Stomach (tissue), 9 donors: ENCODE results near the gene SIGLEC11. TPM values are rescaled to one million over a fixed set of nuclear protein-coding genes. Genes with fewer than 3 reads are reported as not detected.

Experiments
- DNase-seq, 2 donors: peaks; one replicate each; pipeline versions ENCODE4 v3.0.0 to v3.0.0-alpha.2; 2013 to 2019
- H3K27ac ChIP-seq, 5 donors: fragments of 200-600 bp in 4 of 5; sonication (generic) in 4 of 5; one replicate each; pipeline ENCODE4 v1.5.1; 2013 to 2019; ENCODE audit warnings: mild to moderate bottlenecking in 1 of 5, moderate library complexity in 1 of 5
- H3K27me3 ChIP-seq, 3 donors: fragments of 200-600 bp; sonication (generic); one replicate each; pipeline ENCODE4 v1.5.1; 2017 to 2019; ENCODE audit warnings: mixed run types in 1 of 3
- H3K36me3 ChIP-seq, 4 donors: fragments of 200-600 bp; sonication (generic); 1 replicate in 3 of 4; 2 replicates in 1 of 4; pipeline ENCODE4 v1.5.1; 2016 to 2019
- H3K4me1 ChIP-seq, 4 donors: fragments of 200-600 bp; sonication (generic); one replicate each; pipeline ENCODE4 v1.5.1; 2016 to 2019
- H3K4me3 ChIP-seq, 4 donors: fragments of 200-600 bp; sonication (generic) in 3 of 4; one replicate each; pipeline ENCODE4 v1.5.1; 2016 to 2019; ENCODE audit warnings: mild to moderate bottlenecking in 1 of 4
- H3K9me3 ChIP-seq, 4 donors: fragments of 200-600 bp; sonication (generic); one replicate each; pipeline ENCODE4 v1.5.1; 2016 to 2019
- CTCF ChIP-seq, 7 experiments: fragments of 450-650 bp in 4 of 7; fragments of 200-600 bp in 3 of 7; sonication (generic) in 3 of 7; IDR thresholded peaks; one replicate each; pipeline ENCODE4 v1.5.1; 2016 to 2019; ENCODE audit warnings: antibody characterized with exemption in 7 of 7, control low read depth in 2 of 7, mild to moderate bottlenecking in 1 of 7
- EP300 ChIP-seq: sonication (generic); formaldehyde crosslinking; IDR thresholded peaks from one replicate; pipeline ENCODE4 v1.6.1; 2017; ENCODE audit warnings: antibody characterized with exemption
- POLR2A ChIP-seq, 4 donors: fragments of 450-650 bp; IDR thresholded peaks; one replicate each; pipeline ENCODE4 v1.6.1; 2016; ENCODE audit warnings: antibody characterized with exemption in 4 of 4, control low read depth in 2 of 4, mild to moderate bottlenecking in 1 of 4, moderate library complexity in 1 of 4
- POLR2AphosphoS5 ChIP-seq, 3 donors: sonication (generic); formaldehyde crosslinking; IDR thresholded peaks; one replicate each; pipeline ENCODE4 v1.6.1; 2016; ENCODE audit warnings: antibody characterized with exemption in 3 of 3
- WGBS, 5 donors: extraction: QIAGEN DNeasy Blood & Tissue Kit in 3 of 5; methylation state at CpG; one replicate each; pipeline versions ENCODE4 v1.1.5 to v1.1.7; 2013 to 2018; 5-methylcytosine and 5-hydroxymethylcytosine counted together
- intact Hi-C: fragments of 100-400 bp; cut with DNase I; formaldehyde crosslinking; loops from one replicate; pipeline ENCODE4 v1.15.1; 2023; ENCODE audit warnings: low total_unique reads
- polyA plus RNA-seq, 3 donors: library from polyadenylated mRNA; stranded (reverse); fragments of 200-250 nt; gene quantifications; one replicate each; pipeline ENCODE4 v1.2.3, GENCODE V29; 2013
- total RNA-seq, 5 donors: library from RNA; depleted of rRNA; stranded (reverse); fragments of >200 nt; gene quantifications; one replicate each; pipeline versions ENCODE4 v1.1.0 to v1.2.3, GENCODE V29; 2014 to 2016
- donor health status: healthy with polysubstance abuse.
- donor health status: Bipolar disorder and iron deficiency.
- donor health status: healthy.

The SIGLEC11 gene
- total and polyA plus RNA-seq, 8 donors = 0.29 to 103 (median 34.6) TPM

DNA sequence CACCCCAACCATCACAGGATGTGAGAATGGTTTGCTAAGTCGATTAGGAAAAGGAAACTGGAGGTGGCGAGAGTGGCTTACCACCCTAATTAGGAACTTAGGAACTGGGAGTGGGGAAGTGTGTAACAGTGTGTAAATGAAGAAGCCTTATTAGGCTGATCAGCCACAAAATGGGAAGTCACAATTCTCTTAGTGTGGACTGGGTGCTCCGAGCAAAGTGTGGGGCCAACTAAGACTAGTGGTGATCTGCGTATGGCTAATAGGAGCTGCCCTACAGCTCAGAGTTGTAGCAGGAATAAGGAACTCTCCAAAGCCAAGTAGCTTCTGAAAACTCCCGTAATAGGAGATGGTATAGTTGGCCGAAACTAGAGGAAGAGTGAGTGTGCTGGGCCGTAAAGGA, 7.6 kb downstream of the SIGLEC11 start:
- intact Hi-C loops = no loop called here
- Histone ChIP-seq H3K27ac (peak overlapping the region in 4 of 5 donors; percentile 59 to 70 (median 61)), H3K9me3 (no peaks in the 10 kb centered on the region), H3K4me3 (no peak overlapping the region), H3K4me1 (peaks cover 12 to 41% (median 27%) of the 10 kb centered on the region in 4 donors), H3K27me3 (peaks cover 0 to 22% (median 0%) of the 10 kb centered on the region in 3 donors), H3K36me3 (no peaks in the 10 kb centered on the region)
- DNase-seq = no peak
- TF ChIP-seq POLR2A (IDR thresholded peaks at IDR 0.05) (no peak), EP300 (no peak), CTCF (IDR thresholded peaks at IDR 0.05) (no peak), POLR2AphosphoS5 (IDR thresholded peaks at IDR 0.05) (no peak)
- 63 to 79% (median 69%) methylated on average over 7 of the region's 7 CpGs for WGBS, 5 donors

GRCh38 chr19:49952906-49953305, 8.1 kb downstream of the SIGLEC11 start:
- H3K27ac ChIP-seq = peak overlapping the region; percentile 28 to 70 (median 59)
- H3K9me3 ChIP-seq = no peaks in the 10 kb centered on the region
- no peak overlapping the region for H3K4me3 ChIP-seq
- WGBS, 5 donors = 51 to 58% (median 56%) methylated on average over 13 of the region's 13 CpGs
- H3K36me3 ChIP-seq = no peaks in the 10 kb centered on the region
- H3K27me3 ChIP-seq = peaks cover 0 to 22% (median 0%) of the 10 kb centered on the region in 3 donors
- no peak for DNase-seq
- no peak for TF ChIP-seq POLR2AphosphoS5 (IDR thresholded peaks at IDR 0.05)
- no peak for TF ChIP-seq CTCF (IDR thresholded peaks at IDR 0.05)
- TF ChIP-seq POLR2A (IDR thresholded peaks at IDR 0.05) = no peak
- no peak for TF ChIP-seq EP300
- intact Hi-C loops = no loop called here
- peaks cover 12 to 41% (median 27%) of the 10 kb centered on the region in 4 donors for H3K4me1 ChIP-seq

DNA sequence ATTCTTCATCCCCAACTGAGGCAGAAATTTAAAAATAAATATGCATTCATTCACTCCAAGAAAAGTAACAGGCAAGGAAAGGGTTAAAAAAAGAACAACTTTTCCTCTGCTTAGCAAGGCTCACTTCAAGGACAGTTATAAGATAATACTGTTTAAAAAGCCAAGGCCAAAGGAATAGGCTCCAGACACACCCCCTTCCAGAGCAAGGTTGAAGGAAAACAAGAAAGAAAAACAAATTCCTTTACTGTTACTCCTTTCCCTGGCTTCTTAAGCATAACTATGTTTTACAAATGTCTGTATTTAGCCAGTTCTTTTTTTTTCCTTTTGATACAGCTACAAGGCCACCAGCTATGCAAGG, 8.5 kb downstream of the SIGLEC11 start:
- Histone ChIP-seq H3K4me3 (no peak overlapping the region), H3K4me1 (peaks cover 12 to 41% (median 27%) of the 10 kb centered on the region in 4 donors), H3K36me3 (no peaks in the 10 kb centered on the region), H3K27me3 (peaks cover 0 to 22% (median 0%) of the 10 kb centered on the region in 3 donors), H3K27ac (peak overlapping the region in 2 of 5 donors; percentile 59 to 70), H3K9me3 (no peaks in the 10 kb centered on the region)
- no peak for DNase-seq
- intact Hi-C loops = no loop called here
- TF ChIP-seq POLR2A (IDR thresholded peaks at IDR 0.05) (no peak), EP300 (no peak), CTCF (IDR thresholded peaks at IDR 0.05) (no peak), POLR2AphosphoS5 (IDR thresholded peaks at IDR 0.05) (no peak)

DNA sequence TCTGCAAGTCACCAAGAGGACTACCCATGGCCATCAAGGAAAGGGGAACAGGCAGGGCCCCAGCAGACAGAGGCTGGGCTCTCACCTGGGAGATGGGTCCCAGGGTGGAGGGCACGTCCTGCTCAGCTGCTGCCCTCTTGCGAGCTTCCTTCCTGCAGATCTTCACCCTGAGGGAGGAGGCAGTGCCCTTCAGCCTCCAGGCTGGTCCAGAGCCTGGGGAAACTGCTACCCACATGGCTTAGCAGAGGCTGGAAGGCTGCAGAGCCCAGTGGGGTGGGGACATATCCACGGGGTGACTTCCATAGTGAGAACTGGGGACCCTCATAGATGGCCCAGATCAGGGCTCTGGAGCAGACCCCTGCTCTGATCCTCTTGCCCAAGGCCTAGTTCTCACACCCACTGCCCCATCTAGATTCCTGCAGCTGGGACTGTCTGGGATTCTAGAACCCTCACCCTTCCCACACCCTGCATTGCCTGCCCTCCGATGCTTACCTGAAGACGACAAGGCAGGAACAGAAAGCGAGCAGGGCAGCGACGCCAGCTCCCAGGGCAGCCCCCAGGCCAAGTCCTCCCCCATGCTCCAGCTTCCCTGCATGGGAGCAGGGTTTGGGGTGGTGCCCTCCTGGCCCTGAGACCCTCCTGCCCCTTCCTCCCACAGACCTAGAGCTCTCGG, 9.0 kb downstream of the SIGLEC11 start:
- H3K27me3 ChIP-seq = peaks cover 0 to 27% (median 0%) of the 10 kb centered on the region in 3 donors
- H3K4me3 ChIP-seq = no peak overlapping the region
- no peak overlapping the region for H3K27ac ChIP-seq
- intact Hi-C loops = no loop called here
- DNase-seq = no peak
- TF ChIP-seq EP300 = no peak
- TF ChIP-seq POLR2A (IDR thresholded peaks at IDR 0.05) = no peak
- no peak for TF ChIP-seq POLR2AphosphoS5 (IDR thresholded peaks at IDR 0.05)
- TF ChIP-seq CTCF (IDR thresholded peaks at IDR 0.05) = no peak
- 64 to 72% (median 66%) methylated on average over 8 to 9 of the region's 9 CpGs for WGBS, 5 donors
- H3K4me1 ChIP-seq = peaks cover 12 to 41% (median 27%) of the 10 kb centered on the region in 4 donors
- no peaks in the 10 kb centered on the region for H3K36me3 ChIP-seq
- no peaks in the 10 kb centered on the region for H3K9me3 ChIP-seq
